ENCODE results near the gene HLA-A. TPM values are rescaled to one million over a fixed set of nuclear protein-coding genes. Genes with fewer than 3 reads are reported as not detected.

The HLA-A gene
- total and polyA plus RNA-seq, 2 of the 13 experiments (the other 11 are each of a cell fraction or from before 2014, with no cell fraction given), result 345 to 527 TPM

GRCh38 chr6:29942275-29943052 lies at the start of gene HLA-A (continued):
- TF ChIP-seq POLR2AphosphoS5 (IDR thresholded peaks at IDR 0.05; ENCODE audit: low read depth, low read length), result peak; percentile 88
- no peak for TF ChIP-seq ZBTB43 (CRISPR knock-in tag; conservative IDR thresholded peaks at IDR 0.05)
- no peak for TF ChIP-seq ZNF382 (CRISPR knock-in tag; IDR thresholded peaks at IDR 0.05; ENCODE audit: borderline replicate concordance)
- TF ChIP-seq TAF1 (CRISPR knock-in tag; IDR thresholded peaks at IDR 0.05), result peak; percentile 50; the same call in 1 of the 2 replicates
- no peak for TF ChIP-seq MAFK (conservative IDR thresholded peaks at IDR 0.05 in 1 of 2, IDR thresholded peaks at IDR 0.05 in 1 of 2; ENCODE audit: low read length in 2 of 2)
- no peak for TF ChIP-seq ZNF678 (CRISPR knock-in tag; IDR thresholded peaks at IDR 0.05)
- peak; percentile 31 for TF ChIP-seq ZNF687 (CRISPR knock-in tag; IDR thresholded peaks at IDR 0.05)
- TF ChIP-seq HHEX (CRISPR knock-in tag; IDR thresholded peaks at IDR 0.05), result no peak
- TF ChIP-seq LCORL (IDR thresholded peaks at IDR 0.05), result no peak
- no peak for TF ChIP-seq LCORL (CRISPR knock-in tag; IDR thresholded peaks at IDR 0.05)
- TF ChIP-seq HMGXB4 (CRISPR knock-in tag; IDR thresholded peaks at IDR 0.05; ENCODE audit: borderline replicate concordance in 1 of 2, low read depth in 1 of 2), result peak in 1 of 2 experiments; percentile 29; a peak in 1 of 4 replicates
- TF ChIP-seq ZBTB20 (CRISPR knock-in tag; IDR thresholded peaks at IDR 0.05; ENCODE audit: borderline replicate concordance, low read depth), result no peak
- TF ChIP-seq HDAC1 (CRISPR knock-in tag; IDR thresholded peaks at IDR 0.05), result peak; percentile 39; the same call in 1 of the 2 replicates
- TF ChIP-seq PHF8 (CRISPR knock-in tag; IDR thresholded peaks at IDR 0.05), result peak; percentile 55; the same call in 1 of the 2 replicates
- TF ChIP-seq AKAP8 (CRISPR knock-in tag; IDR thresholded peaks at IDR 0.05), result no peak
- peak; percentile 94 for TF ChIP-seq PRDM15 (CRISPR knock-in tag; IDR thresholded peaks at IDR 0.05)
- no peak for TF ChIP-seq CHCHD3 (CRISPR knock-in tag; IDR thresholded peaks at IDR 0.05)
- peak; percentile 99 for TF ChIP-seq RFXANK (CRISPR knock-in tag; IDR thresholded peaks at IDR 0.05)
- TF ChIP-seq SIN3A (IDR thresholded peaks at IDR 0.05; ENCODE audit: borderline replicate concordance, low read depth, low read length), result 0 out of 2 replicates have a peak, but pooled peaks have one; percentile 55

All from HepG2 (cell line).